Activated naive CD4-positive, alpha-beta T cell treated with anti-CD3 and anti-CD28 coated beads, Interleukin-2, amount 50 U/mL, for 72 hours (primary cell): ENCODE data around the gene PTH2. TPM values are rescaled to one million over a fixed set of nuclear protein-coding genes. Genes with fewer than 3 reads are reported as not detected.
"Not testable (repeated sequence)": the region's sequence is repeated elsewhere in the genome, so short reads cannot be mapped to it uniquely, and the experiment has no call there.

Experiments
- ATAC-seq, 2 donors: fragments of 150-1000 bp; cut with Tn5 transposase; 2 replicates each; pipeline ENCODE4 v1.10.0; 2021; ENCODE audit warnings: mild to moderate bottlenecking in 2 of 2, moderate library complexity in 2 of 2
- DNase-seq, 2 donors: peaks; one replicate each; pipeline ENCODE4 v3.0.0; 2021 to 2022; ENCODE audit warnings: low spot score in 2 of 2
- H3K27ac Mint-ChIP-seq, 2 donors: one replicate each; pipeline ENCODE4 v1.8.0; 2022; ENCODE audit warnings: mild to moderate bottlenecking in 2 of 2, mixed read lengths in 2 of 2
- H3K36me3 Mint-ChIP-seq, 2 donors: one replicate each; pipeline ENCODE4 v1.8.0; 2022; ENCODE audit warnings: mixed read lengths in 2 of 2
- H3K9me3 Mint-ChIP-seq, 2 donors: one replicate each; pipeline ENCODE4 v1.8.0; 2022; ENCODE audit warnings: mixed read lengths in 2 of 2
- total RNA-seq, 2 donors: library from RNA; stranded (reverse); gene quantifications; one replicate each; pipeline ENCODE4 v1.2.3, GENCODE V29; 2022

PTH2 gene
- total RNA-seq, 2 donors from 2014 or later = not detected

- Mint-ChIP-seq H3K36me3 (peaks cover 0 to 6% of the 10 kb centered on the region in 2 donors), H3K27ac (no peak overlapping the region), H3K9me3 (peaks cover 0 to 10% of the 10 kb centered on the region in 2 donors)
- no peak for DNase-seq
- ATAC-seq = no peak
Measured at GRCh38 chr19:49382639-49383038, 40.6 kb downstream of the PTH2 start.

- H3K36me3 Mint-ChIP-seq = peaks cover 0 to 6% of the 10 kb centered on the region in 2 donors
- ATAC-seq = no peak
- H3K27ac Mint-ChIP-seq = no peak overlapping the region
- DNase-seq = no peak
- peaks cover 0 to 10% of the 10 kb centered on the region in 2 donors for H3K9me3 Mint-ChIP-seq
Measured at GRCh38 chr19:49380391-49380790, 42.9 kb downstream of the PTH2 start.

- Mint-ChIP-seq H3K36me3 (peaks cover 0 to 6% of the 10 kb centered on the region in 2 donors), H3K9me3 (peaks cover 0 to 10% of the 10 kb centered on the region in 2 donors), H3K27ac (no peak overlapping the region)
- ATAC-seq = no peak
- DNase-seq = no peak
Measured at GRCh38 chr19:49378512-49378911, 44.7 kb downstream of the PTH2 start.

- H3K27ac Mint-ChIP-seq = no peak overlapping the region
- no peaks in the 10 kb centered on the region for H3K9me3 Mint-ChIP-seq
- DNase-seq (no peak), ATAC-seq (no peak)
- peaks cover 1 to 5% of the 10 kb centered on the region in 2 donors for H3K36me3 Mint-ChIP-seq
Measured at GRCh38 chr19:49374665-49375434, 48.4 kb downstream of the PTH2 start.

- peaks cover 13 to 17% of the 10 kb centered on the region in 2 donors for H3K36me3 Mint-ChIP-seq
- ATAC-seq, DNase-seq, H3K27ac Mint-ChIP-seq, H3K9me3 Mint-ChIP-seq: not testable (repeated sequence)
Measured at GRCh38 chr19:49373174-49373573, 50.1 kb downstream of the PTH2 start.

Other genes with a start within 250 kb of the PTH2 start
- 1 to 10 TPM; 1.0 to 2.3 TPM for gene SLC6A16, start 98.2 kb downstream of the PTH2 start, total RNA-seq
- gene CD37, start 88.0 kb downstream of the PTH2 start, total RNA-seq = 100 to 1,000 TPM; 166 to 194 TPM
- gene TEAD2, start 61.0 kb downstream of the PTH2 start, total RNA-seq = under 1 TPM in 1 of 2 donors, not detected in 1; 0.32 TPM
- not detected for gene DKKL1, start 59.6 kb downstream of the PTH2 start, total RNA-seq
- 1 to 10 TPM in 1 of 2 donors, under 1 TPM in 1; 0.95 to 1.7 TPM for gene KASH5, start 35.2 kb downstream of the PTH2 start, total RNA-seq
- gene GFY, start 1.9 kb upstream of the PTH2 start, total RNA-seq = not detected
- gene SLC17A7, start 18.1 kb upstream of the PTH2 start, total RNA-seq = under 1 TPM; 0.20 to 0.33 TPM
- gene PIH1D1, start 28.4 kb upstream of the PTH2 start, total RNA-seq = 100 to 1,000 TPM in 1 of 2 donors, 10 to 100 TPM in 1; 92.9 to 184 TPM
- 10 to 100 TPM; 22.6 to 34.0 TPM for gene ALDH16A1, start 29.8 kb upstream of the PTH2 start, total RNA-seq
- gene FLT3LG, start 50.8 kb upstream of the PTH2 start, total RNA-seq = 10 to 100 TPM; 49.1 to 64.4 TPM
- 1,000 to 10,000 TPM; 4,147 to 5,288 TPM for gene RPL13A, start 64.2 kb upstream of the PTH2 start, total RNA-seq
- 1,000 to 10,000 TPM; 2,570 to 2,967 TPM for gene RPS11, start 73.0 kb upstream of the PTH2 start, total RNA-seq
- 10 to 100 TPM; 17.5 to 18.1 TPM for gene FCGRT, start 89.2 kb upstream of the PTH2 start, total RNA-seq
- gene RCN3, start 104.6 kb upstream of the PTH2 start, total RNA-seq = 10 to 100 TPM in 1 of 2 donors, 1 to 10 TPM in 1; 5.4 to 13.0 TPM
- 10 to 100 TPM; 90.7 to 96.1 TPM for gene NOSIP, start 157.1 kb upstream of the PTH2 start, total RNA-seq
- gene PRRG2, start 157.9 kb upstream of the PTH2 start, total RNA-seq = 10 to 100 TPM in 1 of 2 donors, 1 to 10 TPM in 1; 2.3 to 10.8 TPM
- 10 to 100 TPM; 28.9 to 32.9 TPM for gene PRR12, start 167.7 kb upstream of the PTH2 start, total RNA-seq
- gene RRAS, start 216.7 kb upstream of the PTH2 start, total RNA-seq = 10 to 100 TPM in 1 of 2 donors, 1 to 10 TPM in 1; 6.0 to 12.9 TPM
- 10 to 100 TPM; 49.8 to 57.4 TPM for gene SCAF1, start 218.8 kb upstream of the PTH2 start, total RNA-seq
- 100 to 1,000 TPM; 135 to 202 TPM for gene IRF3, start 242.4 kb upstream of the PTH2 start, total RNA-seq
- gene BCL2L12, start 242.5 kb upstream of the PTH2 start, total RNA-seq = 10 to 100 TPM; 69.6 to 93.4 TPM